H1 (cell line): ENCODE data around the gene PRKN. TPM values are rescaled to one million over a fixed set of nuclear protein-coding genes. Genes with fewer than 3 reads are reported as not detected.

Source experiments
- EP300 ChIP-seq, 2 experiments: IDR thresholded peaks; 1 replicate in 1 of 2; 2 replicates in 1 of 2; pipeline ENCODE4 v1.6.1; 2011 to 2012; ENCODE audit warnings: low read depth in 2 of 2, low read length in 2 of 2, mild to moderate bottlenecking in 2 of 2, borderline replicate concordance in 1 of 2, inconsistent platforms in 1 of 2, moderate library complexity in 1 of 2
- EZH2 ChIP-seq: fragments of 200-600 bp; sonication (generic); IDR thresholded peaks from 2 replicates; pipeline ENCODE4 v1.7.1; 2012; ENCODE audit warnings: low read depth, mild to moderate bottlenecking, moderate library complexity, low read length, inconsistent platforms; ENCODE audit not compliant: severe bottlenecking
- HDAC6 ChIP-seq: IDR thresholded peaks from one replicate; pipeline ENCODE4 v1.7.1; 2012; ENCODE audit warnings: low read depth, mild to moderate bottlenecking, inconsistent platforms, low read length, moderate library complexity
- POLR2A ChIP-seq, 2 experiments: IDR thresholded peaks; 1 replicate in 1 of 2; 2 replicates in 1 of 2; pipeline ENCODE4 v1.6.1; 2011; ENCODE audit warnings: low read depth in 2 of 2, low read length in 2 of 2, mild to moderate bottlenecking in 2 of 2; ENCODE audit errors: control extremely low read depth in 1 of 2
- RFX5 ChIP-seq: IDR thresholded peaks from 2 replicates; pipeline ENCODE4 v1.6.1; 2011; ENCODE audit warnings: low read depth, low read length, improper control_type of control experiment, borderline replicate concordance
- polyA plus RNA-seq, 7 experiments: library from polyadenylated mRNA; depleted of rRNA in 3 of 7; stranded (reverse) in 5 of 7; unstranded in 2 of 7; fragments of >200 nt in 5 of 7; fragments of 200-250 nt in 2 of 7; gene quantifications; 1 replicate in 5 of 7; 2 replicates in 1 of 7; 4 replicates in 1 of 7; pipeline versions ENCODE4 v1.2.1 to v1.2.3, GENCODE V29; 2011 to 2013; ENCODE audit warnings: missing spikeins in 2 of 7, mixed read lengths in 2 of 7
- total RNA-seq: library from RNA; stranded (reverse); fragmentation: NEBNext Ultra II Directional; extraction: Animal tissue kit (Norgen Biotek cat#: 25700); gene quantifications from 2 replicates; pipeline ENCODE4 v1.2.1, GENCODE V29; 2021

The PRKN gene
- total and polyA plus RNA-seq, 2 of the 8 experiments (the other 6 are each of a cell fraction or from before 2014, with no cell fraction given): 0.13 to 0.29 TPM

DNA sequence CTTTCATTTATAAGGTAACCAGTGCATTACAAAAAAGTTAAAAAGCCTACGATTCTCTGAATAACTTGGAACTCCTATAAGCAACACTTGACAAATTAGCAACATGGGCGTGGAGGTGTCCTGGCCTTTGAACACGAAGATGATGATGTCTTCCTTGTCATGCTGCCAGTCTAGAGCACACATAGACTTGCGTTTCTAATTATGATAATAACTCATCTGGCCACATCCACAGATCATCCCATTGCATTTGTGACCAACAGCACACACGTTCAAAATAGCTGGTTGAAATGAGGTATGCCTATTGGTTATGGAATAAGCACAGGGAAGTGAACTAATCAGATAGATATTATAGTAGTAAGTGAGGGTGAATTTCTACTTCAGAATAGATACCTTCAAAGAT, 608.9 kb downstream of the PRKN start (continued):
- TF ChIP-seq EZH2 (no peak), RFX5 (no peak), EP300 (IDR thresholded peaks at IDR 0.05; ENCODE audit: borderline replicate concordance in 1 of 2, low read depth in 2 of 2, low read length in 2 of 2) (no peak), HDAC6 (no peak), POLR2A (IDR thresholded peaks at IDR 0.05; ENCODE audit: control extremely low read depth in 1 of 2, low read depth in 2 of 2, low read length in 2 of 2) (no peak)
